Kidney epithelial cell (primary cell): Measurements from ENCODE around the gene ARFGEF3. TPM values are rescaled to one million over a fixed set of nuclear protein-coding genes. Genes with fewer than 3 reads are reported as not detected.
"Not testable (repeated sequence)": the region's sequence is repeated elsewhere in the genome, so short reads cannot be mapped to it uniquely, and the experiment has no call there.

Experiments used
- DNase-seq: peaks from one replicate; pipeline ENCODE4 v3.0.0-alpha.2; 2010; ENCODE audit warnings: low read depth
- H3K27me3 ChIP-seq: 2 replicates; pipeline ENCODE4 v1.6.0; 2011; ENCODE audit warnings: low read length; ENCODE audit not compliant: control insufficient read depth, insufficient read depth
- H3K36me3 ChIP-seq: 2 replicates; pipeline ENCODE4 v1.5.1; 2011; ENCODE audit warnings: low read length; ENCODE audit not compliant: control insufficient read depth, insufficient read depth
- H3K4me3 ChIP-seq: 2 replicates; pipeline ENCODE4 v1.5.1; 2011; ENCODE audit warnings: low read depth, mild to moderate bottlenecking, control low read depth, low read length
- total RNA-seq: library from RNA; depleted of rRNA; stranded (reverse); fragments of >200 nt; gene quantifications from 2 replicates; pipeline ENCODE4 v1.2.3, GENCODE V29; 2015
- TF ChIP-seq, protein P1 (sequence below): IDR thresholded peaks from 2 replicates; pipeline ENCODE4 v1.5.1; 2011; ENCODE audit warnings: mild to moderate bottlenecking, moderate library complexity, low read length, control low read depth, inconsistent platforms; ENCODE audit not compliant: insufficient read depth, poor library complexity, severe bottlenecking

The ARFGEF3 gene
- total RNA-seq, 1 donor from 2014 or later, result 11.1 TPM

DNA sequence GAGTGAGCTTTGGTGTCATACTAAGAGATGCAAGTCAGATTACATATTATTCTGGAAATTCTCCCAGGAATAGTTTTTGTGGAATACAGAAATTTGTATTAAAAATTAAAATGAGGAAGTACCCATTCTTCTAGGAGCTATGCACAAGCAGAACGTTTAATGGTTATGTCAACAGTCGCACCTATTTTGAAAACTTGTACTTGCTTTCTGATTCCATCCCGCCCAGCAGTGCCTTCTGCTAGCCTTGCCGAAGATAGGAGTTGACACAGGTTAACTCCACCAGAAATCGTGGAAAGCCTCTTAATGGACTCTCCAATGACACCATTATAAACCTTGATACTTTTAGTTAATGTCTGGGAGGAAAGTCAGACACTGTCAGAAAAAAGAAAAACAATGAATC, 49.9 kb downstream of the ARFGEF3 start:
- TF ChIP-seq, protein P1, sequence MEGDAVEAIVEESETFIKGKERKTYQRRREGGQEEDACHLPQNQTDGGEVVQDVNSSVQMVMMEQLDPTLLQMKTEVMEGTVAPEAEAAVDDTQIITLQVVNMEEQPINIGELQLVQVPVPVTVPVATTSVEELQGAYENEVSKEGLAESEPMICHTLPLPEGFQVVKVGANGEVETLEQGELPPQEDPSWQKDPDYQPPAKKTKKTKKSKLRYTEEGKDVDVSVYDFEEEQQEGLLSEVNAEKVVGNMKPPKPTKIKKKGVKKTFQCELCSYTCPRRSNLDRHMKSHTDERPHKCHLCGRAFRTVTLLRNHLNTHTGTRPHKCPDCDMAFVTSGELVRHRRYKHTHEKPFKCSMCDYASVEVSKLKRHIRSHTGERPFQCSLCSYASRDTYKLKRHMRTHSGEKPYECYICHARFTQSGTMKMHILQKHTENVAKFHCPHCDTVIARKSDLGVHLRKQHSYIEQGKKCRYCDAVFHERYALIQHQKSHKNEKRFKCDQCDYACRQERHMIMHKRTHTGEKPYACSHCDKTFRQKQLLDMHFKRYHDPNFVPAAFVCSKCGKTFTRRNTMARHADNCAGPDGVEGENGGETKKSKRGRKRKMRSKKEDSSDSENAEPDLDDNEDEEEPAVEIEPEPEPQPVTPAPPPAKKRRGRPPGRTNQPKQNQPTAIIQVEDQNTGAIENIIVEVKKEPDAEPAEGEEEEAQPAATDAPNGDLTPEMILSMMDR, result no peak
- no peaks in the 10 kb centered on the region for H3K27me3 ChIP-seq
- DNase-seq, result no peak

DNA sequence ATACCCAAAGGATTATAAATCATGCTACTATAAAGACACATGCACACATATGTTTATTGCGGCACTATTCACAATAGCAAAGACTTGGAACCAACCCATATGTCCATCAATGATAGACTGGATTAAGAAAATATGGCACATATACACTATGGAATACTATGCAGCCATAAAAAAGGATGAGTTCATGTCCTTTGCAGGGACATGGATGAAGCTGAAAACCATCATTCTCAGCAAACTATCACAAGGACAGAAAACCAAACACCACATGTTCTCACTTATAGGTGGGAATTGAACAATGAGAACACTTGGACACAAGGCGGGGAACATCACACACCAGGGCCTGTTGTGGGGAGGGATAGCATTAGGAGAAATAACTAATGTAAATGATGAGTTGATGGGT, 50.8 kb downstream of the ARFGEF3 start:
- H3K27me3 ChIP-seq, H3K36me3 ChIP-seq, DNase-seq, H3K4me3 ChIP-seq: not testable (repeated sequence)

More for the DNA sequence above, 49.9 kb downstream of the ARFGEF3 start:
- no peaks in the 10 kb centered on the region for H3K36me3 ChIP-seq
- no peak overlapping the region for H3K4me3 ChIP-seq

DNA sequence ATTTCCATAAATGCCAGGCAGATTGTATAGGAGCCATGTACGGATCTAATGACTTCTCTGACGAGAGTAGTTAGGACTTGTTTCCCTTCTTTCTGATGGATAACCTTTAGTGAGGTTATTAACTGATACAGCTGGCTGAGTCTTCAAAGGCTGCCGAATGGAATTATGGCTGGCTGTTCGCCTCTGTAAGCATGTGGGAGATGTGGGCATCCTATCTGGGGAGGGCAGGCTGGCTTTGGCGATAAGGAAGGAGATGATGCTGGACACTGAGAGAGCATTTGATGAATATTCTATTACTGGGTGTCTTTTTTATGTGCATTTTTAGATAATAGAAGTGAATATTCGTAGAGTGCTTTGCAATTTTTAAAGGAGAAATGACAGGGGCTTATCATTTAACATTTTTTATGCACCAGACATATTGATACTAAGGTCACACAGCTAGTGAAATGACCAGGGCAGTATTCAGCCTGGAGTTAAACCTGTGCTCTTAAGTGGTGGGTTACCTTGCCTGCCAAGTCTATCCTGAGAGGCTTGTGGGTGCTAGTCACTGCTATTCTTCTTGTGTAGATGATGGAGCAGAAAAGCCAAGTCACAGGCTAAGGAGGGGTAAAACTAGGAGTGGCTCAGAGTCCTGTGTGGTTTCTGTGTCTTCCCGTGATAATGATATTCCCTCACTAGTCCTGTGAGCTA, 53.5 kb downstream of the ARFGEF3 start:
- no peaks in the 10 kb centered on the region for H3K36me3 ChIP-seq

DNA sequence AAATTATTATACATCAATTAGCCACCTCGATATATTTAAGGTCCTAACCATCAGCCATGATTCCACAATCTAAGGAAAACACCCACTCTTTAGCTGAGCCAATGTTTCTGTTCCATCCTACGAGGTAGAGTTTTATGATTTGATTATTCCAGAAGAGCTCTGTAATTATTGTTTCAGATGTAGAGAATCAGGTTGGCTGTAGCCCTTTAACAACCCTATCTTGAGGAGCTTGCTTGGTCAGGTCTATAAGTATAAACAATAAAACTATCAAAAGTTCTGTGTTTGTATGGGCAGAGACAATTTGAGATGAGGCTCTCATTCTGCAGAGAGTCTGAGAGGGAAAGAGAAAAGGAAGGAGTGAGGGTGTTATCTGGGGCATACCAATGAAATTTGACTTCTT, 56.7 kb downstream of the ARFGEF3 start, which contains the start of gene PBOV1:
TSS of gene PBOV1 (minus strand) at position 43 of the 400 bp plus-strand sequence. CDS start 96 bp downstream, outside the sequence.
- Histone ChIP-seq H3K4me3 (no peak within 1 kb of the TSS), H3K36me3 (no peaks in the 10 kb centered on the region), H3K27me3 (no peaks in the 10 kb centered on the region)
- TF ChIP-seq, protein P1, result no peak
- DNase-seq, result no peak

More for the DNA sequence above, 53.5 kb downstream of the ARFGEF3 start:
- Histone ChIP-seq H3K4me3 (no peak overlapping the region), H3K27me3 (no peaks in the 10 kb centered on the region)
- no peak for DNase-seq
- TF ChIP-seq, protein P1, result no peak

DNA sequence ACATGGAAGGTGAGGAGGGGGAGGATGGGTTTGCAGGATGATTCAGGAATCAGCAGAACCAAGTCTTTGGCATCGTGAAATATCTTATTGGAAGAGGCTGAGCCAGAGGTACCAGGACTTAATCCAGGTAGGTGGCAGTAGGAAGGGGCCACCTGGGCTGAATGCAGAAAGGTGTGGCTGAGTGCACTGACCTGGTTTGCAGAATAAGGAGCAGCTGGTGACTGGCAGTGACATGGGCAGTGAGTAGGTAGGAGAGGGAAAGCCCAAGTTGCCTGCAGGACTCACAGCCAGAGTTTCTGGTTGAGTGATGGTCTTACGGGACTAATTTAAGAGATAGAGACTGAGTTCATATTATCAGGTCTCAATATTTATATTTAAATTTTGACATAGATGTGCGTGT, 57.7 kb downstream of the ARFGEF3 start:
- no peaks in the 10 kb centered on the region for H3K27me3 ChIP-seq
- H3K36me3 ChIP-seq, result no peaks in the 10 kb centered on the region
- H3K4me3 ChIP-seq, result no peak overlapping the region
- DNase-seq, result no peak
- TF ChIP-seq, protein P1, result no peak

DNA sequence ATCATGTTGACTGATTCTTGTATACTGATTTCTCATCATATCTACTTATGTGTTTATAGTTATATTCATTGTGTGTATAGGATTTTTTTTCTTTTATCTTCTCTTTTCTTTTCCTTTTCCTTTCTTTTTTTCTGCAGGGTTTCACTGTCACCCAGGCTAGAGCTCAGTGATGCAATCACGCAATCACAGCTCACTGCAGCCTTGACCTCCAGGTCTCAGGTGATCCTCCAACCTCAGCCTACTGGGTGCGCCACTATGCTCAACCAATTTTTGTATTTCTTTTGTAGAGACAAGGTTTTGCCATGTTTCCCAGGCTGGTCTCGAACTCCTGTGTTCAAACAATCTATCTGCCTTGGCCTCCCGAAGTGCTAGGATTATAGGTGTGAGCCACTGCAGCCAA, 58.2 kb downstream of the ARFGEF3 start:
- TF ChIP-seq, protein P1, result no peak
- H3K27me3 ChIP-seq, result no peaks in the 10 kb centered on the region
- H3K4me3 ChIP-seq, result no peak overlapping the region
- no peak for DNase-seq
- H3K36me3 ChIP-seq, result no peaks in the 10 kb centered on the region
